ENCODE results near the gene SLC39A11.

GRCh38 chr17:72743037-72743467, 349.4 kb downstream of the SLC39A11 start:
- TF ChIP-seq CTCF (conservative IDR thresholded peaks at IDR 0.05 in 1 of 2, IDR thresholded peaks at IDR 0.05 in 1 of 2; ENCODE audit: low read depth in 1 of 2, low read length in 2 of 2) (no peak), EZH2 (IDR thresholded peaks at IDR 0.05; ENCODE audit: low read length, missing control alignments) (no peak)

All from fibroblast of lung (primary cell).